Measurements from ENCODE around the gene ADAMTS10.

DNA sequence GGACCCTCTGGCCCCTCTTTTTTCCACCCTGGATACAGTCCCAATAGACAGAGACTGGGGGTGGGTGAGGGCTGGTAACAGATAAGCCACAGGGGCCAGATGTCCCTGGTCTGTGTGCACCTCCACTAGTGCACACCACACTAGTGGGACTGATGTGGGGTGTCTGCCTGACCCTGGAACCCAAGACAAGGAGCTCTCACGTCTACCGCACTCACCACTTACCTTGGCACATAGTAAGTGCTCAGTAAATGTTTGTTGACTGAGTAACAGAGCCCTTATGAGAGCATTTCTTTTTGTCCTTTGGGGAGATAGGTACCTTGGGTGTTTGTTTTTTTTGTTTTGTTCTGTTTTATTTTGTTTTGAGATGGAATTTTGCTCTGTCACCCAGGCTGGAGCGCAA lies 73.4 kb downstream of the ADAMTS10 start:
- TF ChIP-seq POLR2A (IDR thresholded peaks at IDR 0.05; ENCODE audit: low read length) (no peak), GATA1 (IDR thresholded peaks at IDR 0.05; ENCODE audit: low read depth, low read length) (no peak)

Data from erythroblast (primary cell).